ENCODE data around the gene MVD. TPM values are rescaled to one million over a fixed set of nuclear protein-coding genes. Genes with fewer than 3 reads are reported as not detected.

The MVD gene
- total RNA-seq, 4 donors from 2014 or later = 36.8 to 107 (median 60.6) TPM

DNA sequence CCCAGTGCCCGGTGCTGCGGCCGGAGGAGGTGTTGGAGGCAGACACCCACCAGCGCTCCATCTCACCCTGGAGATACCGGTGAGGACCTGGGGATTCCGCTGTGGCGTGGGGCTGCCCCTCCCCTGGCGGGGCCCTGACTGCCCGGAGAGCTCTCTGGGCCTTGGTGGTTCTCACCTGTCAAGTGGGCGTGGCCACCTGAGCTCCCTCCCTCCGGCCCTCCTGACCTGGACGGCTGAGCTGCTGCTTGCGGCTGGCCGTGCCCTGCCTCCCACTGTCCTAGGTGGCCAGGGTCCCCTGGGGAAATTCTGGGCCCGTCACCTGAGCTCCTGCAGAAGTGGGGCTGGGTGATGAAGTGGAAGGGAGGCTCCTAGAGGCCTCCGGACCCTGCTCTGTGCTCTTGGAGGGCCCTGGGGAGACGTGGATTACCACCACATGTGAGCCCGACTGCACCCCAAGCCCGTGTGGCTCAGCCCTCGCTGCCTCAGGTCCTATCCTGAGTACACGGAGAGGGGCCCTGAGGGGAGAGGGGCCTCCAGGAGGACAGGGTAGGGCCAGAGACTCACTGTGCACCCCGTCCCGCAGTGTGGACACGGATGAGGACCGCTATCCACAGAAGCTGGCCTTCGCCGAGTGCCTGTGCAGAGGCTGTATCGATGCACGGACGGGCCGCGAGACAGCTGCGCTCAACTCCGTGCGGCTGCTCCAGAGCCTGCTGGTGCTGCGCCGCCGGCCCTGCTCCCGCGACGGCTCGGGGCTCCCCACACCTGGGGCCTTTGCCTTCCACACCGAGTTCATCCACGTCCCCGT lies 23.5 kb downstream of the MVD start:
- peak; percentile 61 to 83 (median 77) for DNase-seq

DNA sequence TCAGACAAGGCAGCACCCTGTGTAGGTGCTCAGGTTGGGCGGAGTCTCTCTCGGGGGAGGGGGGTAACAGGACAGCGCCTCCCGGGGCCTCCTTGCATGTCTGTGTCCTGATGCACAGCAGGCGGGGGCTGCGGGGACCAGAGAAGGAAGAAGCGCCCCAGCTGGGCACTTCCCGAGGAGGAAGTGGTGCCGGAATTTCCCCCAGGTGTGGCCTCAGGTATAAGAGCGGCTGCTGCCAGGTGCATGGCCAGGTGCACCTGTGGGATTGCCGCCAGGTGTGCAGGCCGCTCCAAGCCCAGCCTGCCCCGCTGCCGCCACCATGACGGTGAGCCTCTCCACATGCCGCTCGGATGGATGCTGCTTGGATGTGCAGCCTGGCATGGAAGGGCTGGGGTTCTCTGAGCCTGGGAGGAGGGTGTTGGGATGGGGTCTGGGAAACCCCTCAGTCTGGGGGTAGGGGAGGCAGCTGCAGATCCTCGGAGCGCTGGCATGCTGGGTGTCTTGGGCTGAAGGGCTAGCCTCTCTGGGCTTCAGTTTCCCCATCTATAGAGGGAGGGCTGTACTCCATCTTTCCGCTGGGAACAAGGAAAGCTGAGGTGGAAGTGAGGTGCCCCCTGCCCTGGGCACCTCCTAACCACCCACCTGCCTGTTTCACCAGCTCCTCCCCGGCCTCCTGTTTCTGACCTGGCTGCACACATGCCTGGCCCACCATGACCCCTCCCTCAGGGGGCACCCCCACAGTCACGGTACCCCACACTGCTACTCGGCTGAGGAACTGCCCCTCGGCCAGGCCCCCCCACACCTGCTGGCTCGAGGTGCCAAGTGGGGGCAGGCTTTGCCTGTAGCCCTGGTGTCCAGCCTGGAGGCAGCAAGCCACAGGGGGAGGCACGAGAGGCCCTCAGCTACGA lies 24.3 kb downstream of the MVD start, which contains the start of gene IL17C:
Gene IL17C (plus strand): TSS at position 250 of the 908 bp plus-strand sequence. CDS start 70 bp downstream, at position 320.
- Histone ChIP-seq H3K4me1 (peaks cover 0 to 59% (median 25%) of the 10 kb centered on the region in 4 donors), H3K27me3 (no peaks in the 10 kb centered on the region), H3K36me3 (peaks cover 0 to 4% (median 0%) of the 10 kb centered on the region in 3 donors), H3K9me3 (no peaks in the 10 kb centered on the region), H3K27ac (peak within 1 kb of the TSS in 1 of 4 donors; percentile 13), H3K4me3 (peak within 1 kb of the TSS in 1 of 4 donors; percentile 16)
- TF ChIP-seq, protein P1, sequence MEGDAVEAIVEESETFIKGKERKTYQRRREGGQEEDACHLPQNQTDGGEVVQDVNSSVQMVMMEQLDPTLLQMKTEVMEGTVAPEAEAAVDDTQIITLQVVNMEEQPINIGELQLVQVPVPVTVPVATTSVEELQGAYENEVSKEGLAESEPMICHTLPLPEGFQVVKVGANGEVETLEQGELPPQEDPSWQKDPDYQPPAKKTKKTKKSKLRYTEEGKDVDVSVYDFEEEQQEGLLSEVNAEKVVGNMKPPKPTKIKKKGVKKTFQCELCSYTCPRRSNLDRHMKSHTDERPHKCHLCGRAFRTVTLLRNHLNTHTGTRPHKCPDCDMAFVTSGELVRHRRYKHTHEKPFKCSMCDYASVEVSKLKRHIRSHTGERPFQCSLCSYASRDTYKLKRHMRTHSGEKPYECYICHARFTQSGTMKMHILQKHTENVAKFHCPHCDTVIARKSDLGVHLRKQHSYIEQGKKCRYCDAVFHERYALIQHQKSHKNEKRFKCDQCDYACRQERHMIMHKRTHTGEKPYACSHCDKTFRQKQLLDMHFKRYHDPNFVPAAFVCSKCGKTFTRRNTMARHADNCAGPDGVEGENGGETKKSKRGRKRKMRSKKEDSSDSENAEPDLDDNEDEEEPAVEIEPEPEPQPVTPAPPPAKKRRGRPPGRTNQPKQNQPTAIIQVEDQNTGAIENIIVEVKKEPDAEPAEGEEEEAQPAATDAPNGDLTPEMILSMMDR (IDR thresholded peaks at IDR 0.05) = no peak
- TF ChIP-seq POLR2A (IDR thresholded peaks at IDR 0.05) = no peak
- DNase-seq = peak; percentile 76 to 82 (median 77)

More for the DNA sequence above, 23.5 kb downstream of the MVD start:
- Histone ChIP-seq H3K36me3 (peaks cover 0 to 4% (median 0%) of the 10 kb centered on the region in 3 donors), H3K27me3 (no peaks in the 10 kb centered on the region), H3K9me3 (no peaks in the 10 kb centered on the region), H3K4me1 (peaks cover 0 to 52% (median 19%) of the 10 kb centered on the region in 4 donors), H3K4me3 (peak overlapping the region in 1 of 4 donors; percentile 16), H3K27ac (peak overlapping the region in 1 of 4 donors; percentile 31)
- TF ChIP-seq, protein P1 (IDR thresholded peaks at IDR 0.05) = no peak
- no peak for TF ChIP-seq POLR2A (IDR thresholded peaks at IDR 0.05)

DNA sequence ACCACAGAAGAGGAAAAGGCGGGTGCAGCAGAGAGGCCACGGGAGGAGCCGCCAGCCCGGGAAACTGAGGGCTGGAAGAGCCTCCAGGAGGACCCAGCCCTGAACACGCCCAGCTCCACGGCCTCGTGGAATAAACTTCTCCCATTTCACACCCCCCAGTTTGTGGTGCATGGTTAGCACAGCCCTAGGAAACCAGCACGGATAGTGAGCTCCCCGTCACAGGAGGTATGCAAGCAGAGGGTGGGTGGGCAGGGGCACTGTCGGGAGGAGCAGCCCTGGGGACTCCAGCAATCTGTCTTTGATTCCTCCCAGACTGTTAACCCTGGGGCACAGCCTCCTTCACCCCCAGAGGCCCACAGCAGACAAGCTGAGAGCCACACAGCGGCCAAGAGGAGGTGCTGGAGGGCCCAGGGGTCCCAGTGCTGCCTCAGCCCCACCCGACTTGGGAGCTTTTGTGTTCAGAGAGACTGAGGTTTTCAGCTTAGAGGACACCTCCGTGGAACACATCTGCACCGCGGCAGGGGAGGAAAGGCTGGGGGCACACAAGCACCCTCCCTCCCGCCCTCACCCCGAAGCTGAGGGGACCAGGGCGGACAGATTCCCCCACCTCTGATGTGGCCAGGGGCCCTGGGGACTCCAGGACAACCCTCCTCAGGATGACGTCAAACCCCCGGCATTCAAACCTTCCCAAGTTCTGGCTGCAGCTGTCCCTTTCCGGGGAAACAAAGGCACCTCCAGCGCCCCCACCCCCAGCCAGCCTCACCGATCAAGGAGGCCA lies 26.2 kb downstream of the MVD start:
- H3K4me3 ChIP-seq = no peak overlapping the region
- no peaks in the 10 kb centered on the region for H3K27me3 ChIP-seq

DNA sequence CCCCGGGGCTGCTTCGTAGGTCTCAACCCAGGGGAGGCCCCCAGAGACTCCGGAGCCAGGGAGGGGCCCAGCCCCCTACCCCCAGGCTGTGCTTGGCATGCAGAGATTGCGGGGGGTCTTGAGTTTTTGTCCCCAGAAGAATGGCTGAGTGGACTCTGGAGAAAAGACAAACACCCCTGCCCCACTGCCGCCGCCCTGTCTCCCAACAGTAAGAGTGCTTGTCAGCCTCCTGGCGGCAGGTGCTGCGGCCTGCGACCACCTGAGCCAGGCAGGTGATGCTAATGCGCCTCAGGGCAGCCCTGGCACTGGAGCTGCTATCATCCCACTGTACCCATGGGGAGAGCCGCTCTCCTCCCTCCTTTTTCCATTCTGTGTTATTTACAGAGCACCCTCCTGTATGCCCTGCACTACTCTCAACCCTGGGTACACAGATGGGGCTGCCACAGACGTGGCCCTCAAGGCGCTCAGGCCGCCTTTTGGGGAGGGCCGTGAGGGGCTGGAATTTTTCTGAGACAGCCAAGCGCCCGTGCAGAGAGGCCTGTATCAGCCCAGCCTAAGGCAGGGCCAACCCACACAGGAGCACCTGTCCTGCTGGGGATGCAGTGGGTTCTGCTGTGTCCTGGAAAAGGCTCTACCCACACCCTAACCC lies 27.1 kb downstream of the MVD start:
- Histone ChIP-seq H3K36me3 (peaks cover 0 to 18% (median 0%) of the 10 kb centered on the region in 3 donors), H3K4me3 (no peak overlapping the region), H3K4me1 (peaks cover 0 to 58% (median 29%) of the 10 kb centered on the region in 4 donors), H3K27me3 (no peaks in the 10 kb centered on the region), H3K9me3 (no peaks in the 10 kb centered on the region), H3K27ac (peak overlapping the region in 1 of 4 donors; percentile 87)
- DNase-seq = peak in 1 of 3 donors; percentile 54
- no peak for TF ChIP-seq POLR2A (IDR thresholded peaks at IDR 0.05)
- TF ChIP-seq, protein P1 (IDR thresholded peaks at IDR 0.05) = no peak

More for the DNA sequence above, 26.2 kb downstream of the MVD start:
- DNase-seq = no peak
- Histone ChIP-seq H3K27ac (peak overlapping the region in 1 of 4 donors; percentile 17), H3K36me3 (peaks cover 0 to 9% (median 0%) of the 10 kb centered on the region in 3 donors), H3K9me3 (no peaks in the 10 kb centered on the region), H3K4me1 (peaks cover 0 to 65% (median 29%) of the 10 kb centered on the region in 4 donors)
- TF ChIP-seq, protein P1 (IDR thresholded peaks at IDR 0.05) = no peak
- no peak for TF ChIP-seq POLR2A (IDR thresholded peaks at IDR 0.05)
